HG03469 (cell line): Measurements from ENCODE around the gene RPRD1B.
"Not testable (repeated sequence)": the region's sequence is repeated elsewhere in the genome, so short reads cannot be mapped to it uniquely, and the experiment has no call there.

Source experiments
- ATAC-seq: cut with Tn5 transposase; IDR thresholded peaks from one replicate; pipeline ENCODE4 v1.9.1; 2021; ENCODE audit warnings: mild to moderate bottlenecking, moderate library complexity, moderate number of reproducible peaks; ENCODE audit not compliant: unreplicated experiment

RPRD1B gene

DNA sequence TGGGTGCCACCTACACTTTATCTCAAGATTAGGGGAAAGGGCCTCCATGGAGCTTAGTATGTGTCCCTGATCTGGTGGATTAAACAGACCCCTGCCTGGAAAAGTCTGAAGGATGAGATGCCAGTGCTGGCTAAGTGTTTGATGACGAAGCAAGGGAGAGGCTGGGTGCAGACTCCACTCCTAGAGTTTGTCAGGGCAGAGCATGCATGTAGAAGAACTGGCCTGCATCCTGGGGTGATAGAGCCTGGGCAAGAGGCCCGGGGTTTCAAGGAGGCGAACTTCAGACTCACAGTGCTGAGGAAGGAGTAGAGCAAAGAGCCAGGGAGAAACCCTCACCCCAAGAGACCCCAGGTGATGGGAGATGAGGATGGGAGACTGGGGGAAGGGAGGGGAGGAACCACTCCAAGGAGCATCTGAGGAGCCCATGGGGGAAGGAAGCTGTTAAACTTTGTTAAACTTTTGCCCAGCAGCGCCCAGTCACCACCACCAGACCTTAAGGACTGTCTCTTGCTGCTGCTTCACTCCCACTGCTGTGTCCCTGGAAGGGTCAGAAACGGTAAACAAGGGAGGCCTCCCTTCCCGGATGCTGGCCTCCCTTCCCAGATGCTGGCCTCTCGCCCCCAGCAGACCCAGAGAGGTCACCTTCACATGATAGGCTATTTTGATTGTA, 61.6 kb downstream of the RPRD1B start:
- no peak for ATAC-seq

- ATAC-seq = no peak
These were observed 65.4 kb downstream of the RPRD1B start for GRCh38 chr20:38098952-38099351.

GRCh38 chr20:38102206-38102605, 68.7 kb downstream of the RPRD1B start:
- ATAC-seq = not testable (repeated sequence)

GRCh38 chr20:38104285-38104684, 70.7 kb downstream of the RPRD1B start:
- ATAC-seq = no peak

DNA sequence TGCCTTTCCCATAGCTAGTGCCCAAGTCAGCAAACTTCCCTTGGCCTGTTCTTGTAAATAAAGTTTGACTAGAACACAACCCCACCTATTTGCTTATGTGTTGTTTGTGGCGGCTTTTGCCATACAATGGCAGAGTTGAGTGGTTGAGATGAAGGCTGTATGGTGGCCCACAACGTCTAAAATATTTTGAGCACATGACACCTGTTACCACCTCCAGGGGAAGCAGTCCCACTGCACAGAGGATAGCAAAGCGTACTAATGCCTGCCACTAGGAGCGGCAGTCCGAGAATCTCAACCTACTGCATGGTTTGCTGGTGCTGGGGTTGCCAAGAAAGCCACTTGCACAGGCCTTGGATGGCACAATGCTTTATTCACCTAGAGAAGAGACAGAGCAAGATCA, 72.9 kb downstream of the RPRD1B start:
- ATAC-seq = no peak

- not testable (repeated sequence) for ATAC-seq
These were observed 73.8 kb downstream of the RPRD1B start for GRCh38 chr20:38107386-38107785.

DNA sequence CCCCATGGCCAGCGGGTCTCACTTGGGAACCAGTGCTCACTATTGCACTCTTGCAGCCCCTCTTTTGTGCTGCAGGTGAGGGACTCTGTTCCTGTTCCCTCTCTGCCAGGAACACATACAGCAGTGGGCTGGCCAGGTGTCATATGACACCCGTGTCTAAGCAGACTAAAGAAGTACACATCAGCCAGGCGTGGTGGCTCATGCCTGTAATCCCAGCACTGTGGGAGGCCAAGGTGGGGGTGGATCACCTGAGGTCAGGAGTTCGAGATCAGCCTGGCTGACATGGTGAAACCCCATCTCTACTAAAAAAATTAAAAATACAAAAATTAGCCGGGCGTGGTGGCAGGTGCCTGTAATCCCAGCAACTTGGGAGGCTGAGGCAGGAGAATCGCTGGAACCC, 74.4 kb downstream of the RPRD1B start:
- ATAC-seq = not testable (repeated sequence)

- ATAC-seq = no peak
These were observed 75.0 kb downstream of the RPRD1B start for GRCh38 chr20:38108438-38108985.

GRCh38 chr20:38108986-38109541, 75.5 kb downstream of the RPRD1B start:
- no peak for ATAC-seq

DNA sequence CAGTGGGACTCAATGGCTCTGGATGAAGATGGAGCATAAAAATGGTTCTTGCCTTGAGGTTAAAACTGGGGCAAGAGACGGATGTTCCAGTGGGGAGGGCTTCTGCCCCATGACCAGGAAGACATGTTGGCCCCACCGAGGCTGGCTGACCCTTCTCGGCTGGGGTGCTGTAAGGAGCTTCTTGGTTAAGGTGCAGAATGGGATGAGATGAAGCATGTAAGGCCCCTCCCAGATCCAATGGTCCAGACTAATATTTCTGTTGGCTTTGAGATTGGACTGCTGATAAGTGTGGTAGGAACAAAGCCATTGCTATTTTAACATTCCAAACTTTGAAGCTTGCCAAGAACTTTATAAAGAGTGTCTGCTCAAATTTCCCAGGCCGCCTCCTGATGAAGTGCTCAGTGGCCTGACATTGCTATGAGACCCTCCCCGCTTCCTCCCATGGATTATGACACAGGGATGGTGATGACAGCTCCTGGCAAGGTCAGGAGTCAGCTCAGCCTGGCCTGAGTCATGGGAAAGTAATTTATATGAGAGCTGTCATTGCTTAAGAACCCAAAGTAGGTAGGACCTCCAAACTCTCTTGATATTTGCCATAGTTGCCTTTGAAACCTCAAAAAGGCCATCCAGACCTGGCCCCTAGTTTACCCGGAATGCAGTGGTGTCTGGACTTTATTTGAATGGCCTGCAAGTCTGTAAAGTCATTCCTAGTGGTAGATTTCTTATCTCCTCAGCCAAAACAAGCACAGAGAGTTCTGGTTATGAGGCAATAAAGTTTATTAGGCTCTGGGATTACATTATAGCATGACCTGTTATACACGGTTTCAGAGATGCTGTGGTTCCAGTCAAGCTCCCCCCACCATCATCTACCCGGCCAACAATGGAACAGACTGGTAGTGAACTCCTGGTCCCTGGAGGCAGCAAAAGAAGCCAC, 76.3 kb downstream of the RPRD1B start:
- no peak for ATAC-seq

GRCh38 chr20:38110525-38111178, 77.1 kb downstream of the RPRD1B start:
- ATAC-seq = no peak

- ATAC-seq = no peak
These were observed 78.1 kb downstream of the RPRD1B start for GRCh38 chr20:38111366-38112232.

GRCh38 chr20:38112261-38112929, 78.8 kb downstream of the RPRD1B start:
- no peak for ATAC-seq

GRCh38 chr20:38112930-38113294, 79.4 kb downstream of the RPRD1B start:
- ATAC-seq = no peak

- ATAC-seq = no peak
These were observed 80.1 kb downstream of the RPRD1B start for GRCh38 chr20:38113401-38114325.

- no peak for ATAC-seq
These were observed 80.8 kb downstream of the RPRD1B start for GRCh38 chr20:38114353-38114791.

DNA sequence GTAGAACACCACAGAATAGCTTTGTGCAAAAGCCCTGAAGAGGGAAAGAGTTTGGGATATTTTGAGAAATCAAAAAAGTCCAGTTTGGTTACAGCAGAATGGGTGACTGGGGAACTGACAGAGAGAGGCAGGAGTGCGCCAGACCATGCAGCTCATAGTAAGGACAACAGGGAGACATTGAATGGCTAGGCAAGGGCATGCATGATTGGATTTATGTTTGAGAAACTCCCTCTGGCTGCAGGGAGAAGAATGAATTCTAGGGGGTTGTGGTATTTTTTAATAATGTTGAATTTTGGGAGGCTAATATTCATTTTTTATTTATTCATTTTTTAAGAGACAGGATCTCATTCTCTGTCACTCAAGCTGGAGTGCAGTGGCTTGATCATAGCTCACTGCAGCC, 81.7 kb downstream of the RPRD1B start:
- no peak for ATAC-seq

DNA sequence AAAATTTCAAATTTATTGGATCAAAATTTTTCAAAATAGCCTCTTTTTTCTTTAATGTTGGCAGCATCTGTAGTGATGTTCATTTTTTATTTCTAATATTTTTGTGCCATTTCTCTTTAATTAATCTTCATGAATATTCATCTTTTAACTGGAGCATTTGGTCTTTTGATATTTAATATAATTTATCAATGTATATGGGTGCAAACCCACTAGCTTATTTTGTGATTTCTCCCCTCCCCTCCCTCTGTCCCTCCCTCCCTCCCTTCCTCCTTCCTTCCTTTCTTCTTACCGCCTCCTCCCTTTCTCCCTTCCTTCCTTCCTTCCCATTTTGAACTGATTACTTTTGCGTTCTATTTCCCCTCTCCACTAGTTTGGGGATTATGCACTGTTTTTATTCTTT, 82.3 kb downstream of the RPRD1B start:
- ATAC-seq = no peak
